HepG2 (cell line): ENCODE data around the gene PRKAR1A. TPM values are rescaled to one million over a fixed set of nuclear protein-coding genes. Genes with fewer than 3 reads are reported as not detected.

Experiments used
- AGO2 ChIP-seq: fragments of 200-400 bp; formaldehyde crosslinking; optimal IDR thresholded peaks from 2 replicates; pipeline ENCODE3; 2017; ENCODE audit warnings: mild to moderate bottlenecking, low read depth, low read length, moderate library complexity
- HDAC2 ChIP-seq: sonication (generic); formaldehyde crosslinking; IDR thresholded peaks from 2 replicates; pipeline ENCODE4 v1.4.0; 2020; ENCODE audit warnings: missing genetic modification reagents
- HMG20B ChIP-seq: conservative IDR thresholded peaks from 2 replicates; pipeline ENCODE4 v1.6.1; 2016; ENCODE audit warnings: missing genetic modification reagents, missing compliant biosample characterization
- HOXA7 ChIP-seq: sonication (generic); formaldehyde crosslinking; IDR thresholded peaks from 2 replicates; pipeline ENCODE4 v1.8.1; 2022; ENCODE audit warnings: mild to moderate bottlenecking, missing genetic modification reagents, moderate library complexity
- MAFF ChIP-seq: IDR thresholded peaks from 2 replicates; pipeline ENCODE4 v1.6.1; 2011; ENCODE audit warnings: low read depth, low read length, improper control_type of control experiment
- MAFG ChIP-seq: sonication (generic); formaldehyde crosslinking; IDR thresholded peaks from 2 replicates; pipeline ENCODE4 v1.5.1; 2020; ENCODE audit warnings: mild to moderate bottlenecking, missing genetic modification reagents
- MED13 ChIP-seq: sonication (generic); formaldehyde crosslinking; IDR thresholded peaks from 2 replicates; pipeline ENCODE4 v1.5.0; 2020; ENCODE audit warnings: missing genetic modification reagents
- NCOA2 ChIP-seq: sonication (generic); formaldehyde crosslinking; IDR thresholded peaks from 2 replicates; pipeline ENCODE4 v1.8.0; 2022; ENCODE audit warnings: inconsistent platforms
- NCOR1 ChIP-seq: fragments of 200-600 bp; sonication (generic); IDR thresholded peaks from 2 replicates; pipeline ENCODE4 v1.7.0; 2017; ENCODE audit warnings: antibody characterized with exemption, low read length, borderline replicate concordance
- NFKBIZ ChIP-seq: IDR thresholded peaks from 2 replicates; pipeline ENCODE4 v1.6.1; 2018; ENCODE audit warnings: missing genetic modification reagents, missing compliant biosample characterization
- POGZ ChIP-seq: sonication (generic); formaldehyde crosslinking; IDR thresholded peaks from 2 replicates; pipeline ENCODE4 v1.4.0; 2020; ENCODE audit warnings: mild to moderate bottlenecking, missing genetic modification reagents
- SMAD3 ChIP-seq: sonication (generic); formaldehyde crosslinking; IDR thresholded peaks from 2 replicates; pipeline ENCODE4 v1.4.0; 2020; ENCODE audit warnings: missing genetic modification reagents
- SNAPC2 ChIP-seq: sonication (generic); formaldehyde crosslinking; IDR thresholded peaks from 2 replicates; pipeline ENCODE4 v1.8.1; 2022; ENCODE audit warnings: mild to moderate bottlenecking, missing genetic modification reagents
- SOX13 ChIP-seq, 3 experiments: fragments of 450-650 bp in 1 of 3; sonication (generic) in 1 of 3; formaldehyde crosslinking in 1 of 3; IDR thresholded peaks in 2 of 3; conservative IDR thresholded peaks in 1 of 3; 2 replicates each; pipeline versions ENCODE4 v1.5.0 to v1.6.1; 2016 to 2020; ENCODE audit warnings: antibody characterized with exemption in 1 of 3, mild to moderate bottlenecking in 1 of 3, missing compliant biosample characterization in 1 of 3, missing genetic modification reagents in 1 of 3, moderate library complexity in 1 of 3
- ZFP1 ChIP-seq: IDR thresholded peaks from 2 replicates; pipeline ENCODE4 v1.6.1; 2016
- ZMYM4 ChIP-seq: sonication (generic); formaldehyde crosslinking; IDR thresholded peaks from 2 replicates; pipeline ENCODE4 v1.8.1; 2023; ENCODE audit warnings: mild to moderate bottlenecking, missing genetic modification reagents
- ZNF205 ChIP-seq: IDR thresholded peaks from 2 replicates; pipeline ENCODE4 v1.6.1; 2018; ENCODE audit warnings: missing biosample characterization, missing genetic modification reagents
- polyA plus RNA-seq, 8 experiments: library from polyadenylated mRNA; depleted of rRNA in 3 of 8; stranded (reverse) in 7 of 8; unstranded in 1 of 8; fragments of >200 nt; fragmentation: Illumina TruSeq in 4 of 8; extraction: Trizol in 4 of 8; gene quantifications; 2 replicates each; pipeline versions ENCODE4 v1.2.1 to v1.2.3, GENCODE V29; 2011 to 2016; ENCODE audit warnings: low read depth in 4 of 8, missing spikeins in 1 of 8, mixed read lengths in 1 of 8; ENCODE audit not compliant: insufficient read depth in 1 of 8
- total RNA-seq, 5 experiments: library from RNA; depleted of rRNA; stranded (reverse); fragments of >200 nt; fragmentation: Illumina TruSeq; extraction: Trizol; gene quantifications; 2 replicates each; pipeline ENCODE4 v1.2.3, GENCODE V29; 2016; ENCODE audit warnings: low read depth in 1 of 5
- TF ChIP-seq, protein P1 (sequence below): sonication (generic); formaldehyde crosslinking; IDR thresholded peaks from 2 replicates; pipeline ENCODE4 v1.8.1; 2022; ENCODE audit warnings: mild to moderate bottlenecking, missing genetic modification reagents
- TF ChIP-seq, protein P2 (sequence below): sonication (generic); formaldehyde crosslinking; IDR thresholded peaks from 2 replicates; pipeline ENCODE4 v1.8.1; 2023; ENCODE audit warnings: missing genetic modification reagents, inconsistent platforms, borderline replicate concordance
- TF ChIP-seq, protein P3 (sequence below): sonication (generic); formaldehyde crosslinking; IDR thresholded peaks from 2 replicates; pipeline ENCODE4 v1.5.0; 2020; ENCODE audit warnings: mild to moderate bottlenecking, missing genetic modification reagents
- TF ChIP-seq, protein P4 (sequence below): sonication (generic); formaldehyde crosslinking; IDR thresholded peaks from 2 replicates; pipeline ENCODE4 v1.4.0; 2020; ENCODE audit warnings: missing genetic modification reagents
- TF ChIP-seq, protein P5 (sequence below): IDR thresholded peaks from 2 replicates; pipeline ENCODE4 v1.6.1; 2016; ENCODE audit warnings: low read depth, borderline replicate concordance
- TF ChIP-seq, protein P6 (sequence below): IDR thresholded peaks from 2 replicates; pipeline ENCODE4 v1.6.1; 2018; ENCODE audit warnings: missing genetic modification reagents

PRKAR1A gene
- total and polyA plus RNA-seq, 2 of the 13 experiments (the other 11 are each of a cell fraction or from before 2014, with no cell fraction given): 265 to 266 TPM

DNA sequence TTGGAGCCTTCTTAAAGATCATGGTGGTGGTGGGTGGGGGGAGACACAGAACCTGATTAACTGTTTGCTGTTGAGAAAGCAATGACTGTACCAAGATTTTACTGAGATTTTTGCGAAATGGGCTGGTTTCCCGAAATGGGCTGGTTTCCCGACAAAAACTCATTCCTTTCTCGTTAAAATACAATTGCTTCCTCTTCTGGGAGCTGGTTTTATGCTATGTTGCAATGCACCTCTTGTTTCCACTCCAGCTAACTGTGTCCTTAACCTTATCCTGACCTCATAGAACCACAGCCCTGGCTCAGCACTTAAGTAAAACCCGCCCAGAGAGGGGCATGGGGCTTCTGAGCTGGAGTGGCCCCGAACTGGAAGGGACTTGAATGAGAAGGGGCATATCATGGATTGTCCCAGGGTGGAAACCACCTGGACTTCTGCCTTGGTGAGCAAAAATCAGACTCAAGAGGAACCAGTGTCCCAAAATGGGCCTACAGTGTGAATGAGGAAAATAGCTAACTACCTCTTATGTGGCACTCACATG lies 68.1 kb downstream of the PRKAR1A start (continued):
- TF ChIP-seq, protein P1, sequence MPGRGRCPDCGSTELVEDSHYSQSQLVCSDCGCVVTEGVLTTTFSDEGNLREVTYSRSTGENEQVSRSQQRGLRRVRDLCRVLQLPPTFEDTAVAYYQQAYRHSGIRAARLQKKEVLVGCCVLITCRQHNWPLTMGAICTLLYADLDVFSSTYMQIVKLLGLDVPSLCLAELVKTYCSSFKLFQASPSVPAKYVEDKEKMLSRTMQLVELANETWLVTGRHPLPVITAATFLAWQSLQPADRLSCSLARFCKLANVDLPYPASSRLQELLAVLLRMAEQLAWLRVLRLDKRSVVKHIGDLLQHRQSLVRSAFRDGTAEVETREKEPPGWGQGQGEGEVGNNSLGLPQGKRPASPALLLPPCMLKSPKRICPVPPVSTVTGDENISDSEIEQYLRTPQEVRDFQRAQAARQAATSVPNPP (CRISPR knock-in tag): no peak
- TF ChIP-seq HDAC2 (CRISPR knock-in tag) (peak; percentile 58; the same call in 1 of the 2 replicates), SMAD3 (CRISPR knock-in tag) (peak; percentile 84; the same call in 1 of the 2 replicates), ZMYM4 (CRISPR knock-in tag) (peak; percentile 75), NFKBIZ (peak; percentile 99; the same call in 1 of the 2 replicates), MED13 (0 out of 2 replicates have a peak, but pooled peaks have one; percentile 45), POGZ (CRISPR knock-in tag) (peak; percentile 72), ZFP1 (CRISPR knock-in tag) (no peak), ZNF205 (peak; percentile 55; the same call in 1 of the 2 replicates), NCOA2 (CRISPR knock-in tag) (peak; percentile 99), HMG20B (CRISPR knock-in tag) (peak; percentile 80), SNAPC2 (CRISPR knock-in tag) (no peak), MAFF (peak; percentile 55; the same call in 1 of the 2 replicates), HOXA7 (CRISPR knock-in tag) (no peak), MAFG (CRISPR knock-in tag) (no peak), SOX13 (IDR thresholded peaks at IDR 0.05) (peak; percentile 19; the same call in 1 of the 2 replicates), SOX13 (CRISPR knock-in tag; conservative IDR thresholded peaks at IDR 0.05 in 1 of 2, IDR thresholded peaks at IDR 0.05 in 1 of 2) (peak in 1 of 2 experiments; percentile 95; a peak in 2 of 4 replicates), NCOR1 (peak; percentile 34; the same call in 1 of the 2 replicates), AGO2 (no peak)
- TF ChIP-seq, protein P2, sequence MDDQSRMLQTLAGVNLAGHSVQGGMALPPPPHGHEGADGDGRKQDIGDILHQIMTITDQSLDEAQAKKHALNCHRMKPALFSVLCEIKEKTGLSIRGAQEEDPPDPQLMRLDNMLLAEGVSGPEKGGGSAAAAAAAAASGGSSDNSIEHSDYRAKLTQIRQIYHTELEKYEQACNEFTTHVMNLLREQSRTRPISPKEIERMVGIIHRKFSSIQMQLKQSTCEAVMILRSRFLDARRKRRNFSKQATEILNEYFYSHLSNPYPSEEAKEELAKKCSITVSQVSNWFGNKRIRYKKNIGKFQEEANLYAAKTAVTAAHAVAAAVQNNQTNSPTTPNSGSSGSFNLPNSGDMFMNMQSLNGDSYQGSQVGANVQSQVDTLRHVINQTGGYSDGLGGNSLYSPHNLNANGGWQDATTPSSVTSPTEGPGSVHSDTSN (CRISPR knock-in tag): no peak
- TF ChIP-seq, protein P3, sequence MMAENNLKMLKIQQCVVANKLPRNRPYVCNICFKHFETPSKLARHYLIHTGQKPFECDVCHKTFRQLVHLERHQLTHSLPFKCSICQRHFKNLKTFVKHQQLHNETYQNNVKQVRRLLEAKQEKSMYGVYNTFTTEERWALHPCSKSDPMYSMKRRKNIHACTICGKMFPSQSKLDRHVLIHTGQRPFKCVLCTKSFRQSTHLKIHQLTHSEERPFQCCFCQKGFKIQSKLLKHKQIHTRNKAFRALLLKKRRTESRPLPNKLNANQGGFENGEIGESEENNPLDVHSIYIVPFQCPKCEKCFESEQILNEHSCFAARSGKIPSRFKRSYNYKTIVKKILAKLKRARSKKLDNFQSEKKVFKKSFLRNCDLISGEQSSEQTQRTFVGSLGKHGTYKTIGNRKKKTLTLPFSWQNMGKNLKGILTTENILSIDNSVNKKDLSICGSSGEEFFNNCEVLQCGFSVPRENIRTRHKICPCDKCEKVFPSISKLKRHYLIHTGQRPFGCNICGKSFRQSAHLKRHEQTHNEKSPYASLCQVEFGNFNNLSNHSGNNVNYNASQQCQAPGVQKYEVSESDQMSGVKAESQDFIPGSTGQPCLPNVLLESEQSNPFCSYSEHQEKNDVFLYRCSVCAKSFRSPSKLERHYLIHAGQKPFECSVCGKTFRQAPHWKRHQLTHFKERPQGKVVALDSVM: 0 out of 2 replicates have a peak, but pooled peaks have one; percentile 12
- TF ChIP-seq, protein P4, sequence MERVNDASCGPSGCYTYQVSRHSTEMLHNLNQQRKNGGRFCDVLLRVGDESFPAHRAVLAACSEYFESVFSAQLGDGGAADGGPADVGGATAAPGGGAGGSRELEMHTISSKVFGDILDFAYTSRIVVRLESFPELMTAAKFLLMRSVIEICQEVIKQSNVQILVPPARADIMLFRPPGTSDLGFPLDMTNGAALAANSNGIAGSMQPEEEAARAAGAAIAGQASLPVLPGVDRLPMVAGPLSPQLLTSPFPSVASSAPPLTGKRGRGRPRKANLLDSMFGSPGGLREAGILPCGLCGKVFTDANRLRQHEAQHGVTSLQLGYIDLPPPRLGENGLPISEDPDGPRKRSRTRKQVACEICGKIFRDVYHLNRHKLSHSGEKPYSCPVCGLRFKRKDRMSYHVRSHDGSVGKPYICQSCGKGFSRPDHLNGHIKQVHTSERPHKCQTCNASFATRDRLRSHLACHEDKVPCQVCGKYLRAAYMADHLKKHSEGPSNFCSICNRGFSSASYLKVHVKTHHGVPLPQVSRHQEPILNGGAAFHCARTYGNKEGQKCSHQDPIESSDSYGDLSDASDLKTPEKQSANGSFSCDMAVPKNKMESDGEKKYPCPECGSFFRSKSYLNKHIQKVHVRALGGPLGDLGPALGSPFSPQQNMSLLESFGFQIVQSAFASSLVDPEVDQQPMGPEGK (CRISPR knock-in tag): peak; percentile 42
- TF ChIP-seq, protein P5, sequence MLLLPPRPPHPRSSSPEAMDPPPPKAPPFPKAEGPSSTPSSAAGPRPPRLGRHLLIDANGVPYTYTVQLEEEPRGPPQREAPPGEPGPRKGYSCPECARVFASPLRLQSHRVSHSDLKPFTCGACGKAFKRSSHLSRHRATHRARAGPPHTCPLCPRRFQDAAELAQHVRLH (CRISPR knock-in tag): peak; percentile 25; the same call in 1 of the 2 replicates
- TF ChIP-seq, protein P6, sequence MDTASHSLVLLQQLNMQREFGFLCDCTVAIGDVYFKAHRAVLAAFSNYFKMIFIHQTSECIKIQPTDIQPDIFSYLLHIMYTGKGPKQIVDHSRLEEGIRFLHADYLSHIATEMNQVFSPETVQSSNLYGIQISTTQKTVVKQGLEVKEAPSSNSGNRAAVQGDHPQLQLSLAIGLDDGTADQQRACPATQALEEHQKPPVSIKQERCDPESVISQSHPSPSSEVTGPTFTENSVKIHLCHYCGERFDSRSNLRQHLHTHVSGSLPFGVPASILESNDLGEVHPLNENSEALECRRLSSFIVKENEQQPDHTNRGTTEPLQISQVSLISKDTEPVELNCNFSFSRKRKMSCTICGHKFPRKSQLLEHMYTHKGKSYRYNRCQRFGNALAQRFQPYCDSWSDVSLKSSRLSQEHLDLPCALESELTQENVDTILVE (CRISPR knock-in tag): peak; percentile 82
